HG02852 (cell line): ENCODE results near the gene NUTM2A.
"Not testable (repeated sequence)": the region's sequence is repeated elsewhere in the genome, so short reads cannot be mapped to it uniquely, and the experiment has no call there.

Experiments used
- ATAC-seq: cut with Tn5 transposase; IDR thresholded peaks from one replicate; pipeline ENCODE4 v1.9.1; 2021; ENCODE audit warnings: mild to moderate bottlenecking, moderate library complexity; ENCODE audit not compliant: unreplicated experiment

Gene NUTM2A

DNA sequence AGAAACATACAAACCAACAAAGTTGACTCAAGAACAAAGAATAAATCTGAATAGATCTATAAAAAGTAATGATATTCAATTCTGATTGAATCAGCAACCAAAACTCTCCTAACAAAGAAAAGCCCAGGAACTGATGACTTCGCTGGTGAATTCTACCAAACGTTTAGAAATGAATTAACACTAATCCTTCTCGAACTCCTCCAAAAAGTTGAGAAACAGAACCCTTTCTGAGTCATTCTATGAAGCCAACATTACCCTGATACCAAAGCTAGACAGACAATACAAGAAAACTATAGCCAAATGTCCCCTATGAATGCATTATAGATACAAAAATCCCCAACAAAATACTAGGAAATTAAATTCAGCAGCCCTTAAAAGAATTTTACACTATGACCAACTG, 16.9 kb downstream of the NUTM2A start:
- ATAC-seq, result not testable (repeated sequence)

DNA sequence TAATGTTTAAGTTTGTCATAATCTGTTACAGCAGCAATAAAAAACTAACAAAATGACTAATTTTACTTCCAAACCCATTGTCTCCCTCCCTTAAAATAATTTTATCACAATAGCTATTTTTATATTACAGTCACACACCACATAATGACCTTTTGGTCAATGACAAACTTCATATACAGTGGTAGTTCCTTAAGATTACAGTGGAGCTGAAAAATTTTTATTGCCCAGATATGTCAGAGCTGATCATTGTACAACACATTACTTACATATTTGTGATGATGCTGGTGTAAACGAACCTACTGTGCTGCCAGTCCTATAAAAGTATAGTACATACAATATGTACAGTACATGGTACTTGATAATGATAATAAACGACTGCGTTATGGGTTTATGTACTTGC, 22.1 kb downstream of the NUTM2A start:
- not testable (repeated sequence) for ATAC-seq

DNA sequence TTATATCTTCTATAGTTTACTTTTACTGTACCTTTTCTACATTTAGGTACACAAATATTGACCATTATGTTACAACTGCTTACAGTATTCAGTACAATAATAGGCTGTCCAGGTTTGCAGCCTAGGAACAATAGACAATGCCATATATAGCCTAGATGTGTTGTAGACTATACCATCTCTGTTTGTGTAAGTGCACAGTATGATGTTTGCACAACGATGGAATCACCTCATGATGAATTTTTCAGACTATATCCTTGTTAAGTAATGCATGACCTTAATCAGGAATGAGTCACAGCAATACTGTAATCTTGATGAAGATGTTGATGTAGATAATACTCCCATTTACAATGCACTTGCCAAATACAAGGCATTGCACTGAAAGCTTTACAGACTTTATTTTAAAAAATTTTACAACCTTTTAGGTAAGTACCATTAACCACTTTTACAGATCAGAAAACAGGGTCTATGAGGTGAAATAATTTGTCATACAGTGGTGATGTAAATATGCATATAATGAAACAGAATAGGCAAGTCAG, 23.6 kb downstream of the NUTM2A start:
- not testable (repeated sequence) for ATAC-seq

DNA sequence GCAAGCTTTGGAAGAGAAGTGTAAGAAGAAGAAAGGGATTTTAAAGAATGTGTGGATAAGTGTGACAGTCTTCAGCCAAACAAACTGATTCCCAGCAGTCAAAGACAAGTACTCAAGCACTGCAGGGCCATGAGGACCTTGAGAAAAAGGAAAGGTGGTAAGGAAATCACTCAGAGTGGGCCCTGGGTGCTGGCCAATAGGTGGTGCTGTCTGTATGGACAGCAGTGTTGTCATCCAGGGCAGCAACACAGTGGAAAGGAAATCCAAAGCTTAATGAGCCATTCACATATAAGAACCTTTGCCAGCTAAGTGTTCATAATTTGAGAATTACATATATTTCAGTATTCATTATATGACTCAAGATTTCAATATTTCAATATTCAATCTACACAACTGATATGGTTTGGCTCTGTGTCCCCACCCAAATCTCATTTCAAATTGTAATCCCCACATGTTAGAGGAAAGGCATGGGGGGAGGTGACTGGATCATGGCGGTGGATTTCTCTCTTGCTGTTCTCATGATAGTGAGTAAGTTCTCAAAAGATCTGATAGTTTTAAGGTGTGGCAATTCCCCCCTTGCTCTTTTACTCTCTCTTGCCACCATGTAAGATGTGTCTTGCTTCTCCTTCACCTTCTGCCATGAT, 55.6 kb downstream of the NUTM2A start:
- not testable (repeated sequence) for ATAC-seq
